ENCODE results near the gene NDOR1.

Gene NDOR1

DNA sequence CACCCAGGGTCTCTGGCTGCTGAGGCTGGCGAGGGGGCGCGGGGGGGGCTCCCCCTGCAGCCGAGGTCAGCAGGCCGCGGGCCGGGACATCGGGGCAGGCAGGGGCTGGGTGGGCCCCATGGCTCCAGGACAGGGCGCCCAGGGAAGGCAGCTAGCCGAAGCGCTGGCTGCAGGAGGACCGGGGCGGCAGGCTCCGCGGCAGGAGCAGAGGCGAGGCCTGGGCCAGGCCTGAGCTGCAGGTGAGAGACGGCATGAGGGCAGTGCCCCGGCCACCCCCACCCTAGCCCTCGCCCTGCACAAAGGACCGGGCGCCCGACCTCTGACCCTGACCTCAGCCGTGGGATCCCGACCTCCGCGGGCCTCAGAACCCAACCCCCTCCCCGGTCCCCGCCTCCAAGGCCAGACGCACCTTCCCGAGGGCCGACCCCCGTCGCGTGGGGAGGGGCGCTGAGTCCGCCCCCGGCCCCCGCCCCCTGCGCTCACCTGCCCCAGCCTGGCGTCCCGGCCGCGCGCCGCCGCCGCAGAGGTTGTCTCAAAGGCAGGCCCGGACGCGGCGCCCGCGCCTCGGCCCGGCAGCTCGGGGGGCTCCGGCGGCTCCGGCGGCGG is 16.1 kb downstream of the NDOR1 start:
- DNase-seq = no peak

DNA sequence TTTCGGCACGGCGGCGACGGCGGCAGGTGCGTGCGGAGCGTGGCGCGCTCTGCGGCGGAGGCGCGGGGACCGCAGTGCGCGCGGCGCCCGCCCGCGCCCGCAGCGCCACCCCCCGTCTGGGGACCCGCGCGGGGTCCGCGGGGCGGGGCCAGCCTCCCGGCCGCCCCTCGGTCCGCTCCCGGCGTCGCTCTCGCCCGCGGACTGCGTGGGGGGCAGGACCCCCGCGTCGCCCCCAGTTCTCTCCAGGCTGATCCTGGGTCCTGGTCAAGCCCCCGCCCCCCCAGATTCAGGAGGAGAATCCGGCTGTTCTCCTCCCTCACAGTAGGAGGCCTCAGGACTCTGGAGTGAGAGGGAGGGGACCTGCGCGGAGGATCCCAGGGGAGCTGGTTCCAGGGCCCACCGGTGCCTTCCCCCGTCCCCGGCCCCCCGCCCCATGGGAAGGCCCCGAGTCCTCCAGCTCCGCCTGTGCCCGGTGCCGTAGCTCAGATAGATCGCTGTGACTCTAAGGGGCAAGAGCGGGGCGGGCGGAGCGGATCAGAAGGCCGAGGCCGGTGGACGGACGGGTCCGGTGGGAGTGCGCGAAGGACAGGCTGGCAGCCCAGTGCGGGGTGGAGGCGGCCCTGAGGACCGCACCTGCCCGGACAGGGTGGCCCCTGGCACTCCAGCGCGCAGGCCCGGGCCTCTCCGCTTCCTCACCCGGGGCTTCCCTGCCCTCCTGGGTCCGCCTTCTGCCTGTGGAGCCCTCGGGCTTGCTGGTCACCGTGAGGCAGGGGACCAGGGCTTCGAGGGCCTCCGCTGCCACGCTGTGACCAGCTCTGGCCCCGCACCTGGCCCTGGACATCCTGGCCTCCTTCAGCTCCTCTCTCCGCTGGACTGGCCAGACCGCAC is 16.9 kb downstream of the NDOR1 start, which contains the start of gene RNF208:
RNF208 (minus strand) TSS at position 51 of the 888 bp plus-strand sequence. CDS start 1,028 bp downstream, outside the sequence.
- DNase-seq = no peak

DNA sequence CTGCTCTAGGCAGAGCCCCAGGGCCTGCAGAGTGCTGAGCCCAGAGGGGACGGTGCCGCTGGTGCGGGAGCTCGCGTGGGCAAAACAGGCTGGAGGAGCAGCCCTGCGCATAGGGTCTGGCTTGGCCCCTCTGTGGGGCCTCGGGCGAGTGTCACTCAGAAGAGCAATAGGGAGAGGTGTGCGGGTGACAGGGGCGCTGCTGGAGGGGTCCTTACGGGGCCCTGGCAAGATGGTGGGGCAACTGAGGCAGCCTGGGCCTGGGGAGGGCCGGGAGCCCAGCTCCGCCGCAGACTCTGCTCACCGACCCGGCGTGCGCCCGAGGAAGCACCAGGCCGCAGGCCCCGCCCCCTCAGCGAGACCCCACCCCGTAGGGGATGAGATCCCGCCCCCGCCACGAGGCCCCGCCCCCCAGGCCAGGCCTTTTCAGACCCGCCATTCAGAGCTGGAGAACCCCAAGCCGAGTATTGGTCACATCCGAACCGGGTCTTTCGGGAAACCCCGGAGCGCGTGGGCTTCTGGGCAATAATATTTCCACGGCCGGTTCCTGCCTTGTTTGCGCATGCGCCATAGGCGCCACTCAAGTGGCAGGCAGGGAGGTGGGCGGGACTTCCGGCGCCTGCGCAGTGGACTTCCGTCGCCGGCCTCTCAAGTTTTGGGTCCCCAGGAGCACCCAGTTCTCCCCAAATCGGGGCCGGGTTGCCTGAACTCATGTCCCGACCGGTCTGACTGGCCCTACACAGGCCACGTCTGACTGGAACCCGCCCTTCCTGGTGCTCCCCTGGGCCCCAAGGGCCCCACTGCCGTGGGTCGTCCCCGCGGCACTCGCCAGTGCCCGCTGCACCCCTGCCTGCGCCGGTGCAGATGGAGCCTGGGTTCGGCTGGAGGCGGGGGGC is 17.8 kb downstream of the NDOR1 start:
- DNase-seq = peak; percentile 95 to 97

DNA sequence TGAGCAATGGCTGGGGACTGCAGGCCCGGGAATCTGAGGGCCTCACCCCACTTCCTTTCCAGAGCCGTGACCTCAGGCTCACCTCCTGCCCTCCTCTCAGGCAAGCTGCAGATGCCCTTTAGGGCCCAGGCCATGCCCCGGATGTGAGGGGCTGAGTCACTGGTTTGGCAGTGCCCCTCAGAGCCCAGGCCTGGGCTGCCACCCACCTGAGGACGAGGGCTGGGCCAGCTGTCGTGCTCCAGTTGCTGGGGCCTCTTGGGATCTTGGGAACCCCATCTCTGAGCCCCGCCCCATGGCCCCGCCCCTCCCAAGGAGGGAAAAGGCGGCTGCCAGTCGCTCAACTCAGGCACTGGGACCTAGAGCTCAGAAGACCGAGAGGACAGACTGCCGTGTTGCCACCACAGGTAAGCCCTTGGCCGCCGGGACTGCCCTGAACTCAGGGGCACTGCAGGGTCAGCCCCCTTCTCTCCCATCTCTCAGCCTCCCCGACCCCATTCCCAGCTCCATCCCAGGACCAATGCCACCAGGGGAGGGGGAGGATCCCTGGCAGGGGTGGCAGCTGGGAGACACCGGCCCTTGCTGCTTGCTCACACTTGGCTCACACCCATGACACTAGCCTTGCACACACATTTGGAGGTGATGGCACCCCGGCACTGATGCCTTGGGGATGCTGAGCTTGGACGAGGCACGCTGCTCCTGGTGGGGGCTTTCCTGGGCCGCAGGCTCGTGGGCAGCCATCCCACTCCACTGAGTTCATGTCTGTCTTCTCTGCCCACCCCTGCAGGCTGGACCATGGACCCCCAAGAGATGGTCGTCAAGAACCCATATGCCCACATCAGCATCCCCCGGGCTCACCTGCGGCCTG is 19.6 kb downstream of the NDOR1 start, which contains the start of gene CYSRT1:
CYSRT1 (plus strand) TSS at position 345 of the 865 bp plus-strand sequence; CDS start at position 793, 448 bp downstream.
- no peak for DNase-seq

DNA sequence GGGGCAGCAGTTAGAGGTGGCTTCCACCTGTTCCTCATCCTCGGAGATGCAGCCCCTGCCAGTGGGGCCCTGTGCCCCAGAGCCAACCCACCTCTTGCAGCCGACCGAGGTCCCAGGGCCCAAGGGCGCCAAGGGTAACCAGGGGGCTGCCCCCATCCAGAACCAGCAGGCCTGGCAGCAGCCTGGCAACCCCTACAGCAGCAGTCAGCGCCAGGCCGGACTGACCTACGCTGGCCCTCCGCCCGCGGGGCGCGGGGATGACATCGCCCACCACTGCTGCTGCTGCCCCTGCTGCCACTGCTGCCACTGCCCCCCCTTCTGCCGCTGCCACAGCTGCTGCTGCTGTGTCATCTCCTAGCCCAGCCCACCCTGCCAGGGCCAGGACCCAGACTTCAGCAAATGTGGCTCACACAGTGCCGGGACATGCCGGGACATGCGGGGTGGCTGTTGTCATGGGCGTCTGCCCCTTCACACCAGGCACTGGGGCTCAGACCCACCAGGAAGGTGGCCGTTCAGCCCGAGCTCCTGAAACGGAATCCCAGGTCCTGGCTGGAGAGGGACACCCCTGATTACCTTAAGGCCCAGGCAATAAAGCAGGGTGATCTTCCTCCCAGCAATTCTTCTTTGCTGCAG is 20.3 kb downstream of the NDOR1 start:
- no peak for DNase-seq

DNA sequence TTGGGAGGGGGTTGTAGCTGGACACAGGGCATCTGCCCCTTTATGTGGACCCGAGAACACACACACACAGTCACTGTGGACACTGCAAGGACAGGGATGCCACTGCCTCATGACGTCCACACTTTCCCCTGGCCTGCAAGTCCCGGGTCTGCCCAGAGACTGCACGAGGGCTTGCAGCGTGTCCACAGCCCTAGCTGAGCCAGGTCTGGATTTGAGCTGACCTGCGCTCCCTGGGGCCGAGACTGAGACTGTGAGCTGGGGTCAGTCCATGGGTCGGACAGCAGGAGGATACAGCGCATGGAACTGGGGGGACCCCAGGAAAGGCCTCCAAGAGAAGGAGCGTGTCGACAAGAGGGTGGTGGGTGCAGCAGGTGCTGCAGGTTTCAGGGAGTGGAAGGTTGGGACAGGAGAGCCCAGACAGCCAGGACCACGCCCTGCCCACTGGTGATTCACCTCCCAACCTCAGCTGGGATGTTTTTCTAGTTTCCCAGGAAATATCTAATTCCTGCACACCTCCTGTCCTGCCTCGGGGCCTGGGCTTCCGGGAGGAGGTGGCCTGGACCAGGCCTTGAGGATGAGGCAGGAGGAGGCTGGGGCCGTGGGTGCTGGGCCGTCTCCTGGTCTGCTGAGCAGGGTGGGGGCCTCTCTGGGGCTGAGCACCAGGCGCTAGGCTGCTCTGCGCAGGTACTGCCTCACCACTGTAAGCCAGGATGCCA is 21.0 kb downstream of the NDOR1 start:
- no peak for DNase-seq

DNA sequence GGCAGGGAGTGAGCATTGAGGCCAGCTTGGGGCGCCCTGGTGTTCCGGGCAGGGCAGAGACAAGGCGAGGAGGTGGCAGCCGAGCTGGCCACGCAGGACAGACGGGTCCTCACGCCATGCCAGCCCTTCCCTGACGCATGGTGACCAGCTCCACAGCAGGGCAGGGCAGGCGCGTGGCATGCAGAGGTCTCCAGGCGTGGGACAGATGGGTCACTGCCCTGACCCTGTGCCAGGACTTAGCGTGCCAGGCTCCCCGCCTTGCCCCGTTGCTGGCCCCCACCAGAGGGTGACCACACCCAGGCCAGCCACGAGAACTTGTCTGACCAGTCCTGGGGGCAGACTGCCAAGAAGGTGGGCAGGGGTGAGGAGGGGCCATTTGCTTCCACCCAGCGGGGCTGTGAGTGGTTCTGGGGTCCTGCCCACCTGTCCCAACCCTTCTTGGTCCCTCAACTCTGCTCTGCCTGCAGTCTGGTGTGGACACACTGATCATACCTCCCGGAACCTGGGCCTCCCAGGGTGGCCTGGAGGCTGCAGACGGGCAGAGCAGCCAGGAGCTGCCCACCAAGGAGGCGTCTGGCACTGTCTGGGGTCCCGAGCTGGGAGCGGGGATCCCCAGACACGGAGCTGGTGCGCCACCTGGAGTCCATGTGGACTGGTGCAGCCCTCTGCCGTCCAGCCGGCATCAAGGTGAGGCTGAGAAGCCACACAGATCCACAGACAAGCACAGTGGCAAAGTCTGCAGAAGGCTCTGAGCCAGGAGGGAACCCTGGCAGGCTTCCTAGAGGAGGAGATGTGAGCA is 21.8 kb downstream of the NDOR1 start, which contains the start of gene RNF224:
RNF224 (plus strand) TSS at position 449 of the 799 bp plus-strand sequence. CDS start 834 bp downstream, outside the sequence.
- DNase-seq = peak; percentile 17 to 40

DNA sequence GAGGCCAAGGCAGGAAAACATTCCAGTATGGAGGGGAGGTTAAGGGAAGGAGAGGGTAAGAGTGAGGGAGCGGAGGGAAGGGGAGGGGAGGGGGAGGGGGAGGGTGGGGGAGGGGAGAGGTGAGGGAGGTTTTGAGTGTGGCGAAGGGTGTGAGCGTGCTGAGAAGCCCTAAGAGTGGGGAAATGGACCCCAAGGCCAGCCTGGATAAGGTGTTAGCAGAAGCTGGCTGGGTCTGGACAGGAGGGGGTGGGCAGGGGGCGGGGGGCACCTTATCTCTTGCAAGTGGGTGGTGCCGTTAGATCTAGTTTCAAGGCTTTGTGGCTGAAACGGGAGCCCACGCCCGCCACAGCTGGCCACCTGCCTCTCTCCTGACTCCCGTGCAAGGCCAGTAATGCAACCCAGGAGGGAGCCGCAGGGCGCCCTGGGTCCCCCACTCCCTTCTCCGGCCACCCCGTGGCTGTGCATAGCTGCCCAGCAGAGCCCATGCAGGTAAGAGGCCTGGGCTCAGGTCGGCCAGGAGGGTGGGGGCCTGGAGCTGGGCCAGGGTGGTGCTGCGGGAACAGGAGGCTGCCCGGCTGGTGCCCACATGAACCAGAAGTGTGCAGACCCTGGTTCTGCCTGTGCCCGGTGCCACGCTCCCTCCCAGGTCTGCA is 22.5 kb downstream of the NDOR1 start:
- no peak for DNase-seq

DNA sequence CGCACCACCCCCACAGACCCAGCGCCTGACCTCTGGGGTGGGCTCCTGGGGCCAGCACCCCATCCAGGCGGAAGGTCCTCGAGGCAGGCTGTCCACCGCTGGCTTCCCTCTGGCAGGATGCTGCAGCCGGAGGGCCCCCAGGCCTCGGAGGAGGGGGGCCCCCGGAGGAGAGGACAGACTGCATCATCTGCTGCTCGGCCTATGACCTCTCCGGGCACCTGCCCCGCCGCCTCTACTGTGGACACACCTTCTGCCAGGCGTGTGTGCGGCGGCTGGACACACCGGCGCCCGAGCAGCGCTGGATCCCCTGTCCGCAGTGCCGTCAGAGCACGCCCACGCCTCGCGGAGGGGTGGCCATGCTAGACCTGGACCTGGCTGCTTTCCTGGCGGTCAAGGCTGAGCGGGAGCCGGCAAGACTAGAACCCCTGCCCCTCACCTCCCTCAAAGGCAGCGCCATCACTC is 23.0 kb downstream of the NDOR1 start:
- DNase-seq = no peak

DNA sequence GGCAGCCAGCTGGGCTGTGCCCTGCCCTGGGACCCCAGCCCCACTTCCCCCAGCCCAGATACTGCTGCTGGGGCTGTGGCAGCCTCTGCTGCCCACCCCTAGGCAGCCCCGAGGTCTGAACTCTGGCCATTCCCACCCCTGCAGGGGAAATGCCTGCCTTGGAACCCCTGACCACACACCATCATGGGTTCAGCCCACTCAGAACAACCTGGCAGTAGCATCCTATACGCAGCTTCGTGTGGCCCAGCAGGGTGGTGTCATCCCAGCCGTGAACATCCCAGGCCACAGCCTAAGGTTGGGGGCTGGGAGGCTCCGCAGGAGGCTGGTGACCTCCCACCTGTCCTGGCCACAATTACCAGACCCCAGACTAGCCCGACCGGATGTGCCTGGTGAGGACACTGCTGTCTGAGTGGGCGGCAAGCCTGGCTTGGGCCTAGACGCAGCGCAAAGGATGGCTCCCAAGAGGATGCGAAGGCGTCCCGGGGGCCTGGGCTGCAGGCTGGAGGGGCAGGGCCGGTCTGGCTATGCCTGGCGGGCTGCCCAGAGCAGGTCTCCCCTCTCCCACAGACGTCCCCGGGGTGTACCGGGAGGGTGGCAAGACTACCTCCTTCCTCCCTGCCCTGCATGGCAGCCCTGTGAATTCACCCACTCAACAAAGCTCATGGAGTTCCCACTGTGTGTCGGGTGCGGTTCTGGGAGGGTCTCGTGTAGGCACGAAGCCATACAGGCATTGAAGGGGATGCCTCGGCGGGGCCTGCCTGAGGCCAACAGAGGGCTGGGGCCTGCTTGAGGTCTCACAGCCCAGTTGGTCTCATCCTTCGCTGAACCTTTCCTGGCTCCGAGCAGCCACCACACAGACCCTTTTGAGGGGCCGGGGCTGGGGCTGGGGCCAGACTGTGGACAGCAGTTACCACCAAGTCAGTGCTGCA is 23.7 kb downstream of the NDOR1 start:
- DNase-seq = no peak

DNA sequence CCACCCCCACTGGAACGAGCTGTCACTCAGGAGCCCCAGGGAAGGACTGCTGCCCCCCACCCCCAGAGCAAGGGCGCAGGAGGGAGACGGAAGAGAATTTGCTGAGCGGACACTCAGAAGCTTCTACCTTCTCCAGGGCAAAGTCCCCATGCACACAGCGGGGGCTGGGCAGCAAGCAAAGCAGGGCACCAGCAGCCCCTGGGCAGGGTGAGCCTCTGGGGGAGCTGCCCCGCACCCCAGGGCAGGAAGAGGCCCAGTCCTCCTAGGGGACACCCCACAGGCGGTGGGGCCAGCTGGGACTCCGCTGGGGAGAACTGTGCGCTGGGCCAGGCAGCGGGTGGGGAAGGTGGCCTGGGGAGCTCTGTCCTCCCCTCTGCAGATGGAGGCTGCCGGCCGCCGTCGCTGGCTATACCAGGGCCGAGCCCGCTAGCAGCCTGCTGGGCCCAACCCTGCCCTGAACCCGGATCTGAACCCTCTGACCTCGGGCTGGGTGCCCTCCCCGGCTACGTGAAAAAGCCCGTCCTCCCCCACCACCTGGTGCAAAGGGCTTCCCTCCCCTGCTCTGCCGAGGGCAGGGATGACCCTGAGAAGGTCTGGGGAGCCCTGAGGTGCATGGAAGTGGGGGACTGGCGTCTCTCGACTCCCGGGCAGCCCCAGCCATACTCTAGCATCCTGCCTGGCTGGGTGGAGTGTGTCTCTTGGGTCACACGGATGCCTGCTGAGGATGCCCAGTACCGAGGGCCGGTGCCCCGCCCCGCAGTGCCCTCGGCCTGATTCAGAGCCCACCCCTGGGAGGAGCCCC is 24.6 kb downstream of the NDOR1 start:
- no peak for DNase-seq

DNA sequence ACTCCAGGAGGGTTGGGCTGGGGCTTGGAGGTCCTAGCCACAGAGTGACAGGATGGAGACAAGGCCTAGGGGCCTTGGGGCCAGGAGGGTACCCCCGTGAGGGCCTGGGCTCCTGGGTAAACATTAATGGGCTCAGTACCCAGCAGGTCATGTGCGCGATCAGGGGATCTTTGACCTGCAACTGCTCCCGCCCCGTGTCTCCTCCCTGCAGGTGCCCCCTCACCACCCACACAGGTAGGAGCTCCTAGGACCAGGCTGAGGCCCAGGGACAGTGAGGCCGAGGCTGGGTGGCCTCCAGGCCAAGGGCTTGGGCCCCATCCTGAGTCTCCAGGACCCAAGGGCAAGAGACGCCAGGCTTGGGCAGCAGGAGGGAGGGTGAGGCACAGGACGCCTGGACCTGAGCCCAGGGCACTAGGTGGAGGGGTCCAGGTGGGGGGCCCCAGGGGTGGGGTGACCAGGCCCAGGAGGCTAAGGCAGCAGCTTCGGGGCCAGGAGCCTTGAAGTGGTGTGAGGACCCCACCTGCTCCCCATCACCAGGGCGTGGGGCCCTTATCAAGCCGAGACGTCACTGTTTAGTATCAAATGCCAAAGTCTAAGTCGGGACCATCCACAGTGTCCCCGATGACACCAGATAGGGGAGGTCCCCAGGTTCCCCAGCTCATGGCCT is 25.3 kb downstream of the NDOR1 start, which contains the start of gene SLC34A3:
SLC34A3 (plus strand) TSS at position 197 of the 667 bp plus-strand sequence. CDS start 802 bp downstream, outside the sequence.
- no peak for DNase-seq

DNA sequence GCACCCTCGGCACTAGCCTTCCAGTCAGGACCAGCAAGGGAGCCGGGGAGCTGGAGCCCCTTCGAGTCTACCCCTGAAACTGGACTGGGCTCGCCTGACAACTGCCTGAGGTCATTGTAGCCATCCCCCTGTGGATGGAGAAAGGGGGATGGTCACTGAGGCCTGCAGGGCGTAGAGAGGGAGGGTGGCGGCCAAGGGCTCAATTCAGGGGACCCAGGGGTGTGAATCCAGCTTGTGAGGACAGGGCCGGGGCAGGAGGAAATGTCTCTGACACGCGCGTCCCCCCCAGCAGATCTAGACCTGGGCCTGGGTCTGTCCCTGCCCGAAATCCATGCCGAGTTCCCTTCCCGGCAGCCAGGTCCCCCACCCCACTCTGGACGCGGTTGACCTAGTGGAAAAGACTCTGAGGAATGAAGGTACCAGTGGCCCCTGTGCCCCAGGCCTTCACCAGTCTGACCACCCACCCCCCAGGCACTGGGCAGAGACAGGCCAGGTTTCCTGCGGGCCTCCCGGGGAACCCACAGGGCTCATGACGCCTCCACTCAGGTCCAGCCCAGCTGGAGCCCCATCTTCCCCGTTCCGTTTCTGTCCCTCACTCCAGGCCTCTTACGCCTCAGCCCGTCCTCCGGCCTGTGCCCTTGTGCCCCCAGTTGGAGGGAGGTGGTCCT is 26.0 kb downstream of the NDOR1 start:
- no peak for DNase-seq

DNA sequence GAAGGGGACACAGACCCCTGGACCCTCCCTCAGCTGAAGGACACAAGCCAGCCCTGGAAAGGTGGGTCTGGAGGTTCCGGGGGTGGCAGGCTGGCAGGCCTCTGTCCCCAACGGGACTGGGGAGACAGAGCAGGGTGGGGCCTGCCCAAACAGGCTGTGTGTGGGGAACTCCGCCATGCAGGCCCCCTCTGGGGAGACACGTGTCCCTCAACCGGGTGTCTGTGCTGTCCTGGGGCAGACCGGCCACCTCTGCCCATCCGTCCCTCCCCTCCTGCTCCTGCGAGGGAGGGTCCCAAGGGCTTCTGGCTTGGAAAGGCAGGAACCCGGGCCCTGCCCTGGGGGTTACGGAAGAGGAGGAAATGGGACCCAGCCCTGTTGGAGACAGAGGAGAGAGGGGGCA is 26.6 kb downstream of the NDOR1 start:
- DNase-seq = no peak

DNA sequence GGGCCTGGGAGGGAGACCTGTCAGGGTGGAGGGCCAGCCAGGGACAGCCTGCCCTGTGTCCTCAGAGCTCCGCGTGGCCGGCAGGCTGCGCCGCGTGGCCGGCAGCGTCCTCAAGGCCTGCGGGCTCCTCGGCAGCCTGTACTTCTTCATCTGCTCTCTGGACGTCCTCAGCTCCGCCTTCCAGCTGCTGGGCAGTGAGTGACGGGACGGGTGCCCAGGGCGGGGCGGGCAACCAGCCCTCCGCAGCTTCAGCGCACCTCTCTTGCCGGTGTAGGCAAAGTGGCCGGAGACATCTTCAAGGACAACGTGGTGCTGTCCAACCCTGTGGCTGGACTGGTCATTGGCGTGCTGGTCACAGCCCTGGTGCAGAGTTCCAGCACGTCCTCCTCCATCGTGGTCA is 27.0 kb downstream of the NDOR1 start:
- no peak for DNase-seq

Data from hippocampal formation (tissue), 2 donors.